Right hindlimb (tissue), 1 donor: ENCODE data around the gene SET.

Source experiments
- DNase-seq: peaks from one replicate; pipeline ENCODE4 v3.0.0-alpha.2; 2018

SET gene

DNA sequence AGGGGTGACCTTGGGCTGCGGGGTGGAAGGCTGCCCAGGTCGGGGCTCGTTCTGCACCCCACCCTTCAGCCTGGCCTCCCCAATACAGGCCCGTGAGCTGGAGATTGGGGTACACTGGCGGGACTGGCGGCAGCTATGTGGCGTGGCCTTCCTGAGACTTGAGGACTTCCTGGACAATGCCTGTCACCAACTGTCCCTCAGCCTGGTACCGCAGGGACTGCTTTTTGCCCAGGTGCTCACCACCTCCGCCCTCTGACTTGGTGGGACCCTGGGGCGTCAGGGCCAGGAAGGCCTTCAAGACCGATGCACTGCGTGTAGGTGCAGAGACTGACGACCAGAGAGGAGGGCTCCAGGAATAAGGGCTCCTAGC lies 24.4 kb downstream of the SET start:
- no peak for DNase-seq

- peak; percentile 6 for DNase-seq
Measured at GRCh38 chr9:128713941-128714573, 25.0 kb downstream of the SET start.

GRCh38 chr9:128714586-128715435 lies 25.8 kb downstream of the SET start:
- DNase-seq, result no peak

GRCh38 chr9:128715436-128715750 lies 26.4 kb downstream of the SET start:
- peak; percentile 3 for DNase-seq

GRCh38 chr9:128716581-128717254 lies 27.7 kb downstream of the SET start:
- DNase-seq, result no peak

DNA sequence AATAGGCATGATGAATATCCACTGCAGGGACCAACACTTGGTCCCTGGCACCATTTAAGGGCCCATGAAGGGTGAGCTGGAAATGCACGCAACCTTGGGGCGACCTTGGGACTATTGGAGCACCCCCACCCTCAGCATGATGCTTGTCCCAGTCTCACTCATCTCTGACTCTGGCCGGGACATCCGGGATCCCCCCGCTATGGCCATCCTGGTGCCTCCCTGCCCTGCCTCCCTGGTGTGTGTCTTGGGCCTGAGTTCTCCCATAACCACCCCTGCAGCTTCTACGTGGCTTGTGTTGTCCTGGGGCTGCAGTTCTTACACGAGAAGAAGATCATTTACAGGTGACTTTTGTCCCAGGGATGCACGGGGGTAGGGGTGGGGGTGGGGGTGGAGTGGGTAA lies 29.0 kb downstream of the SET start:
- DNase-seq, result no peak

- DNase-seq, result no peak
Measured at GRCh38 chr9:128718475-128718874, 29.5 kb downstream of the SET start.

GRCh38 chr9:128719919-128720605 lies 31.0 kb downstream of the SET start:
- DNase-seq, result no peak

DNA sequence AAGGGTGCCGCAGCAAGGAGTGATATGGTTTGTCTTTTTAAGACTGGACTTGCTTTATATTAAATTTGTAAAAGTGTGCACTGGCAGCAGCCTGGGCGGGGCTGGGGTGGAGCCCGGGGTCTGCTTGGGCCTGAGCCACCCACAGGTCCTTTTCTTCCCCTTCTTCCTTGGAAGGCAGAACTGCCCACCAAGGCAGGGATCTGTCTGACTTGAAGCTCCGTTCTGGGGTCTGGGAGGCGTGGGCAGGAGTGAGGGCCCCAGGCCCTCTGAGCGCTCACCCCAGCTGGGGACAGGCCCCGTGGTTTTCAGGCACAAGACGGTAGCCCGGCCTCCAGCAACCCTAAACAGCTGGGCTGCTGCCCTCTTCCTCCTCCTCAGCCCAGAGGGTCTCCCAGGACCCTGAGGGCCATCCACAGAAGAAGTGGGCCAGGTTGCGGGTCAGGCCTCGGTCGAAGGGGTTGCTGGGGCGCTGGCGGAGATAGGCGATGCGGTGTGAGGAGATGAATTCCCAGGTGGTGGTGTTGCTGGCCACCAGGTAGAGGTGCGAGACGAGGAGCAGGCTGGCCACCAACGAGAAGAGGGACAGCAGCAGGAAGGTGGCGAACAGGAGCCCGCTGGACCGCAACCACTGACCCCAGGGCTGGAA lies 31.9 kb downstream of the SET start:
- DNase-seq, result no peak

DNA sequence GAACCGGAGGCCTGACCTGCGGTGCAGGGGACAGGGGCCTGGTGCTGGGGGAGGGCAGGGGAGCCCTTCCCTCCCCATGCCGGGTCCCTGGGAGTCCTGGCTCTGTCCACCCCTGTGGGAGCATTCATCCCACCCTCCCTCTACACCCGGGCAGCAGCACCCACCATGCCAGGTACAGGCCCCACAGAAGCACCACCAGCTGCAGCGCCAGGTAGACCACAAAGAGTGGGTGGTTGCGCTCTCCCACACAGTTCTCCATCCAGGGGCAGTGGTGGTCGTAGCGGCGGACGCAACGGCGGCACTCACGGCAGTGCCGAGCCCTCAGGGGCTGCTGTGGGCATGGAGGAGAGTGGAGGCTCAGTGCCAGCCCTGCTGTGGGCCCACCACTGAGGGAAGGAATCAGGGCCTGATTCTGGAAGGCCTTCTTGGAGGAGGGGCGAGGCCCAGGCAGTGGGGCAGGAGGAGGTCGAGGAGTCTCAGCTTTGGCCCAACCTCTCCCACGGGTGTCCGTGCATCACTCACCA lies 32.5 kb downstream of the SET start:
- no peak for DNase-seq

GRCh38 chr9:128722380-128723351 lies 33.6 kb downstream of the SET start:
- DNase-seq, result no peak

- DNase-seq, result no peak
Measured at GRCh38 chr9:128723352-128723865, 34.4 kb downstream of the SET start.

GRCh38 chr9:128723866-128724743 lies 35.1 kb downstream of the SET start, which contains the start of gene ZDHHC12:
ZDHHC12 (minus strand) TSS chr9:128724127; CDS start chr9:128724093, 34 bp downstream.
- DNase-seq, result peak; percentile 90

- peak; percentile 60 for DNase-seq
Measured at GRCh38 chr9:128724744-128725211, 35.8 kb downstream of the SET start.

- no peak for DNase-seq
Measured at GRCh38 chr9:128727640-128728248, 38.7 kb downstream of the SET start.

- DNase-seq, result no peak
Measured at GRCh38 chr9:128728298-128728697, 39.3 kb downstream of the SET start.

DNA sequence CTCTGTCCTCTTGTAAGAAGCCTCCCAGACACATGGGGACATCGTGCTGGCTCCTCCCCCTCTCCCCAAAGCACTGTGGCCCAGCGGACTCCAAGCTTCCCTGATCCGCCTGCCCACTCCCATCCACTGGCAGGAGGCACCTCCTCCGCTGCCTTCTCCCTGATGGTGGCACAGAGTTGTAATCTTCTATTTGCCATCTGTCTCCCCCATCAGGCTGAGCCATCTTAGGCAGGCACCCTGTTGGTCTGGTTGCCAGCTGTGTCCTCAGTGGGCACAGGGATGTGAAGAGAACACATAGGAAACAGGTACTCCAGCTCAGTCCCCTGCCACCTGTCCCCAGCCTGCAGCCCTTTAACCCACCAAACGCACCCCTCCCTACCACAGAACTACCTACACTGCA lies 40.3 kb downstream of the SET start:
- DNase-seq, result no peak

DNA sequence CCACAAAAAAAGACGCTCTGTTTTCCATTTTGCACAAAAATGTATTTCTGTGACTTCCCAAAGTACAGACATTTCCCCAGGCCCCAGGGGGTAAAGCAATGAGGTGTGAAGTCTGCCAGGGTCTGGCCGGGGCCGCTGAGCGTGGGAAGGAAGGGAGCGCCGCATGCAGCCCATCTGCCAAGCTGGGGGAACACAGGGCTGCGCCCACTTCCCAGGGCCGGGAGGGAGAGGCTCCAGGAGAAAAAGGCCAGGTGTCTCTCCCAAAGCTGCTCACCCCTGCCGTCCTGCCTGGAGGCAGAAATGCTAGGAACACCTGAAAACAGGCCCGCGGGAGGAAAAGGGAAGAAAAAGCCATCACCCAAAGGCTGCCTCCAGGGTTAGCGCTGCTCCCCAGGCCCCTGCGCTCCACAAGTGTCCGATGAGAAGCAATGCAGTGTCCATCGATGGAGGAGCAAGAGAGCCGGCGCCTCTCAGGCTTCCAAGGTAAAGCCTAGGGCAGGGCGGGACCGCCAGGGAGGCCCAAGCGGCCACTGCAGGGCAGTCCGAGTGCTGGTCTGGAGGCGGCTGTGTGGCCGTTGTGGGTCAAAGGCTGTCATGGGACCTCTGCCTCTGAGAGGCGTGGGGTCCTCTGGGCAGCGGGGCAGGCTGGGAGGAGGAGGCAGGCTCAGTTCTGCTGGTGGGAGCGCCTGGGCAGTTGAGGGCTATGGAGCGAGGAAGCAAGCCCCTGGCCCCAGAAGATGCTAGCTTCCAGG lies 40.9 kb downstream of the SET start:
- DNase-seq, result no peak

DNA sequence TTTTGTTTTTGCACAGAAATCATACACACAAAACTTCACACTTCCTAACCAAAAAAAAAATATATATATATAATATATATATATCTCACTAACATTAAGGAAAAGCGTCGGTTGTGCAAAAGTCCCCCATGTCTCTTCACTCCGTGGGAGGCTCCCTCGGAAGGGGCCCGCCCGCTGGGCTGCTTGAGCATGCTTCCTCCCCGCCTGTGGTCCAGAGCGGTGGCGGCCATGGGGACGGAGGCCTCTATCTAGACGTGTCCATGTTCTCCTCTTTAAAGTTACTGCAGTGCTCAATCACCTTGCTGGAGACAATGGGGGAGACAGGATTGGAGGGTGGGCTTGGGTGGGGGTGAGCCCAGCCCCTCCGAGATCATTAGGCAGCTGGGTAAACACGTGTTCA lies 42.1 kb downstream of the SET start:
- no peak for DNase-seq
